ENCODE results near the gene HDLBP. TPM values are rescaled to one million over a fixed set of nuclear protein-coding genes. Genes with fewer than 3 reads are reported as not detected.

Gene HDLBP
- total and polyA plus RNA-seq, 2 experiments from 2014 or later, result 230 to 306 TPM

- TF ChIP-seq ZNF462 (CRISPR knock-in tag; IDR thresholded peaks at IDR 0.05), result no peak
- TF ChIP-seq ZNF331 (CRISPR knock-in tag; IDR thresholded peaks at IDR 0.05; ENCODE audit: low read depth), result no peak
- no peak for TF ChIP-seq NANOG (IDR thresholded peaks at IDR 0.05; ENCODE audit: borderline replicate concordance)
- TF ChIP-seq POLR2AphosphoS5 (IDR thresholded peaks at IDR 0.05; ENCODE audit: low read depth), result no peak
Measured at GRCh38 chr2:241364781-241365180, 49.3 kb upstream of the HDLBP start (continued).

DNA sequence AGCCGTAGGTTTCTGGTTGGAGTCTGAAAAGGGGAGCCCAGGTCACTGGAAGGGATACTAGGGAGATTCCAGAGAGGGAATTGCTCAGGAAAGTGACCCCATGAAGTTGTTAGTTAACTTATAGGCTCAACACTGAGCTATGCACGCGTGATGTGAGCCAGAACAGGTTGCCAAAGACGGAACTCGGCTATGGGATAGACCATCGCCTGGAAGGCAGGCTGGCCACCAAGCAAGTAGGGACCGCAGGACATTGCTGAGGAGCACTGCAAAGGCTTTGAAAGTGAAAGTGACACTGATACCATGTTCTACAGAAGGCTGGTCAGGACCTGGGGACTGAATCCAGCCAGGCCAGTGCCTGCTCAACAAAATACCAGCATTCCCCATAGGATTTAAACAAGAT is 48.0 kb upstream of the HDLBP start:
- Histone ChIP-seq H3K27ac (ENCODE audit: low read depth) (no peak overlapping the region; the same call in 1 of the 2 replicates), H3K36me3 (ENCODE audit: insufficient read depth) (no peaks in the 10 kb centered on the region), H2AFZ (no peak overlapping the region), H3K4me1 (ENCODE audit: insufficient read depth) (peaks cover 16% of the 10 kb centered on the region), H3K79me2 (replicated peaks; ENCODE audit: insufficient read depth) (peaks cover 84% of the 10 kb centered on the region), H3K27me3 (ENCODE audit: insufficient read depth) (no peaks in the 10 kb centered on the region), H3K9me2 (ENCODE audit: insufficient read depth) (no peaks in the 10 kb centered on the region), H3K4me2 (no peak overlapping the region), H3F3A (replicated peaks; ENCODE audit: low read depth) (no peaks in the 10 kb centered on the region), H3K4me3 (no peak overlapping the region), H4K20me1 (replicated peaks; ENCODE audit: insufficient read depth) (peaks cover 24% of the 10 kb centered on the region)
- Mint-ChIP-seq H3K27ac (peak overlapping the region; percentile 70; the same call in 1 of the 2 replicates), H3K4me1 (peaks cover 33% of the 10 kb centered on the region), H3K27me3 (ENCODE audit: insufficient read depth, low read depth, poor library complexity) (no peaks in the 10 kb centered on the region), H3K9me3 (no peaks in the 10 kb centered on the region), H3K36me3 (ENCODE audit: low read depth) (no peaks in the 10 kb centered on the region), H3K4me3 (no peak overlapping the region)
- DNase-seq (ENCODE audit: low spot score) (no peak), ATAC-seq (no peak)
- TF ChIP-seq REST (IDR thresholded peaks at IDR 0.05; ENCODE audit: unreplicated experiment) (no peak), ZNF114 (CRISPR knock-in tag; IDR thresholded peaks at IDR 0.05) (no peak), EZH2phosphoT487 (IDR thresholded peaks at IDR 0.05; ENCODE audit: unreplicated experiment) (no peak), STAT1 (IDR thresholded peaks at IDR 0.05; ENCODE audit: unreplicated experiment) (no peak)
- TF ChIP-seq, protein P1, sequence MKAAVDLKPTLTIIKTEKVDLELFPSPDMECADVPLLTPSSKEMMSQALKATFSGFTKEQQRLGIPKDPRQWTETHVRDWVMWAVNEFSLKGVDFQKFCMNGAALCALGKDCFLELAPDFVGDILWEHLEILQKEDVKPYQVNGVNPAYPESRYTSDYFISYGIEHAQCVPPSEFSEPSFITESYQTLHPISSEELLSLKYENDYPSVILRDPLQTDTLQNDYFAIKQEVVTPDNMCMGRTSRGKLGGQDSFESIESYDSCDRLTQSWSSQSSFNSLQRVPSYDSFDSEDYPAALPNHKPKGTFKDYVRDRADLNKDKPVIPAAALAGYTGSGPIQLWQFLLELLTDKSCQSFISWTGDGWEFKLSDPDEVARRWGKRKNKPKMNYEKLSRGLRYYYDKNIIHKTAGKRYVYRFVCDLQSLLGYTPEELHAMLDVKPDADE (IDR thresholded peaks at IDR 0.05), result no peak
